K562 (cell line): Measurements from ENCODE around the gene ATE1.

Source experiments
- ATF3 ChIP-seq, 2 experiments: fragments of 450-650 bp in 1 of 2; sonication (generic) in 1 of 2; formaldehyde crosslinking in 1 of 2; IDR thresholded peaks in 1 of 2; conservative IDR thresholded peaks in 1 of 2; 2 replicates each; pipeline versions ENCODE4 v1.6.1 to v1.8.1; 2016 to 2023; ENCODE audit warnings: mild to moderate bottlenecking in 2 of 2, moderate library complexity in 2 of 2, inconsistent platforms in 1 of 2, missing genetic modification reagents in 1 of 2
- ATF6 ChIP-seq: sonication (generic); formaldehyde crosslinking; IDR thresholded peaks from 2 replicates; pipeline ENCODE4 v1.4.0; 2020; ENCODE audit warnings: mild to moderate bottlenecking, missing genetic modification reagents
- E2F4 ChIP-seq: sonication (generic); formaldehyde crosslinking; IDR thresholded peaks from 2 replicates; pipeline ENCODE4 v1.8.0; 2022; ENCODE audit warnings: mild to moderate bottlenecking, low read depth, missing genetic modification reagents
- E2F6 ChIP-seq, 2 experiments: IDR thresholded peaks; 2 replicates each; pipeline ENCODE4 v1.6.1; 2011; ENCODE audit warnings: borderline replicate concordance in 1 of 2, control low read depth in 1 of 2, low read depth in 1 of 2, low read length in 1 of 2, mild to moderate bottlenecking in 1 of 2, mixed read lengths in 1 of 2, moderate library complexity in 1 of 2; ENCODE audit not compliant: insufficient read depth in 1 of 2, insufficient read length in 1 of 2, poor library complexity in 1 of 2, severe bottlenecking in 1 of 2; ENCODE audit errors: extremely low read depth in 1 of 2
- MXD1 ChIP-seq: fragments of 250-450 bp; sonication (Bioruptor Pico); IDR thresholded peaks from 2 replicates; pipeline ENCODE4 v1.8.0; 2021; ENCODE audit warnings: borderline replicate concordance, mild to moderate bottlenecking, moderate library complexity; ENCODE audit not compliant: poor library complexity, severe bottlenecking
- MYC ChIP-seq, 2 experiments: fragments of 250-450 bp in 1 of 2; sonication (Bioruptor Pico) in 1 of 2; IDR thresholded peaks; 2 replicates each; pipeline versions ENCODE4 v1.5.1 to v1.6.1; 2012 to 2021; ENCODE audit warnings: low read depth in 2 of 2, borderline replicate concordance in 1 of 2, improper control_type of control experiment in 1 of 2, low read length in 1 of 2, mild to moderate bottlenecking in 1 of 2, moderate library complexity in 1 of 2
- SP1 ChIP-seq: sonication (generic); formaldehyde crosslinking; IDR thresholded peaks from 2 replicates; pipeline ENCODE4 v1.8.1; 2022; ENCODE audit warnings: mild to moderate bottlenecking, missing genetic modification reagents

- TF ChIP-seq SP1 (CRISPR knock-in tag) (no peak), E2F4 (CRISPR knock-in tag) (no peak), MXD1 (CRISPR knock-in tag) (no peak), ATF6 (CRISPR knock-in tag) (no peak), E2F6 (IDR thresholded peaks at IDR 0.05; ENCODE audit: borderline replicate concordance in 1 of 2, extremely low read depth in 1 of 2, insufficient read depth in 1 of 2, insufficient read length in 1 of 2, low read depth in 1 of 2, low read length in 1 of 2, poor library complexity in 1 of 2, severe bottlenecking in 1 of 2) (no peak), ATF3 (IDR thresholded peaks at IDR 0.05) (no peak), ATF3 (CRISPR knock-in tag; conservative IDR thresholded peaks at IDR 0.05) (no peak), MYC (IDR thresholded peaks at IDR 0.05; ENCODE audit: low read depth, low read length) (no peak), MYC (CRISPR knock-in tag; IDR thresholded peaks at IDR 0.05; ENCODE audit: borderline replicate concordance, low read depth) (no peak)
Measured at GRCh38 chr10:121845044-121845784, 82.6 kb downstream of the ATE1 start.
